Fibroblast of skin of left quadriceps (primary cell): ENCODE results near the gene L3MBTL3.

ENCODE experiments used
- DNase-seq, 2 experiments: peaks; one replicate each; pipeline ENCODE4 v3.0.0-alpha.2; 2013; ENCODE audit warnings: low read depth in 2 of 2

L3MBTL3 gene

GRCh38 chr6:130027948-130028347 lies 9.6 kb downstream of the L3MBTL3 start:
- no peak for DNase-seq

GRCh38 chr6:130029163-130029562 lies 10.8 kb downstream of the L3MBTL3 start:
- no peak for DNase-seq

DNA sequence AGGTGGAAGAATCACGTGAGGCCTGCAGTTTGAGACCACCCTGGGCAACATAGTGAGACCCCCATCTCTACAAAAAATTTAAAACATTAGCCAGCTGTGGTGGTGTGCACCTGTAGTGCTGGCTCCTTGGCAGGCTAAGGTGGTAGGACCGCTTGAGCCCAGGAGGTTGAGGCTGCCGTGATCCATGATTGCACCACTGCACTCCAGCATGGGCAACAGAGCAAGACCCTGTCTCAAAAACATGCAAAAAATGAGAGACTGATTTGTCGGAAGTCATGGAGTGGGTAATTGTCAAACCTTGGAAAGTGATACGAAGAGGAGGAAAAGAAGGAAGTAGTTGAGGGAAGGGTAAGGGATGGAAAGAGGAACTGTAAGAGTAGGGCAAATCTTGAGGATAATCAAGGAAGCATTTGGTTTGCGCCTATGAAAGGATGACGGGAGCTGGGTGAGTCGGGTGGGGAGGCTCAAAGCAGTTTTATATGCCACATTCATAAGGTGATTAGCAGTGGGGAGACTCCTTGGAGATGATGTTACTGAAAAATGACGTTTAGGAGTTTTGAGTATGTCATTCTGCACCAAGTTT lies 14.5 kb downstream of the L3MBTL3 start:
- DNase-seq: no peak

DNA sequence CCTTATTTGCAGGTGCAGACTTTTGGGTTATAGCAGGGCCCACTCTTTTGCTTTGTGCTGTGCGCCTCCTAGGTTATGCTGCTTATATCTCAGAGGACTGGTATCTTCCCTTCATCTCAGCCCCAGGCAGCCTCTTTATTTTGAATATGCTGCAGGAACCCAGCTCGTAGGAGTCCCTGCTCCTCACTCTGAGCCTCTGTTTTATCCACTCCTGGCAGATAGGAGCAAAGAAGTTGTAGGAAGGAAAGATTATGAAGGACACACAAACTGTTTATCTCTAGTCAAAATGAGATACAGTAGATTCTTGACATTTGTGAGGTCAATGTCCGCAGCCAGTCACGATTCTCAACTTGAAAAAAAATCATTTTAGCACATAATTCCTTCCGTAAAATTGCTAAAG lies 15.6 kb downstream of the L3MBTL3 start:
- no peak for DNase-seq

GRCh38 chr6:130034378-130035146 lies 16.2 kb downstream of the L3MBTL3 start:
- peak; percentile 84 to 85 for DNase-seq

- DNase-seq: no peak
Measured at GRCh38 chr6:130035211-130035610, 16.8 kb downstream of the L3MBTL3 start.

GRCh38 chr6:130037207-130037811 lies 18.9 kb downstream of the L3MBTL3 start:
- no peak for DNase-seq

DNA sequence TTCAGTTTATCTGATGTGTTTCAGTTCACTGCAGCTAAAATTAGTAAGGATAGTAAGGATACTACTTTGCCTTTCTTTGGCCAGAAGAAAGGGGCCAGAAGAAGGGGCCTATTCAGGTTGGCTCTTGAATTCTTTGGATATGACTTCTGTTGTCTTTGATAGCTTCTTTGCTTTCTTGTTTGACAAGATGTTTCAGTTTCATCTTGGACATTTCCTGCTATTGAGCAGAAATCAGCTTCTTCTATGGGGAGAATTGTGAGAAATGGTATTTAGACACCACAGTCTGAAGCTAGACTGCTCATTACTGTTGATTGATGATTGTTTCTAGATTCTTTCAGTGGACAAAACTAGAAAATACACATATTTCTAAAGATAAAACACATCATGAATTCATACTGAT lies 23.2 kb downstream of the L3MBTL3 start:
- DNase-seq: no peak

DNA sequence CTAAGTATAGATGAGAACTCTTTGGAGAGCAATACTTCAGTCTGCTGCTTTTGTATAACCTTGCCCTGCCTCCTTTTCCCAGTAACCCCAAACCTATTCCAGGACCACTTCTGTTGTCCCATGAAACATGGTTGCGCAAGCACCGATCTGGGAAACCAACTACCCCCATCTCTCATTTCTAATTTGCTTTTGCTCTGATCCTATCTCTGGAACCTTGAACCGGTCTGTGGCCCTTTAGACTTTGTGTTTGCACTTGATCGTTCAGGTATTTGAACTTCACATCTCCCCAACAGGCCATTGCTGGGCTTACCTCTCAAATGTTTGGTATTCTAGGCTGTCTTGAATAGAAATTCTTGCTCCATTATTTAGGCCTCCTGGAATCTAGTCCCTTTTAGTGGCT lies 25.0 kb downstream of the L3MBTL3 start:
- no peak for DNase-seq

DNA sequence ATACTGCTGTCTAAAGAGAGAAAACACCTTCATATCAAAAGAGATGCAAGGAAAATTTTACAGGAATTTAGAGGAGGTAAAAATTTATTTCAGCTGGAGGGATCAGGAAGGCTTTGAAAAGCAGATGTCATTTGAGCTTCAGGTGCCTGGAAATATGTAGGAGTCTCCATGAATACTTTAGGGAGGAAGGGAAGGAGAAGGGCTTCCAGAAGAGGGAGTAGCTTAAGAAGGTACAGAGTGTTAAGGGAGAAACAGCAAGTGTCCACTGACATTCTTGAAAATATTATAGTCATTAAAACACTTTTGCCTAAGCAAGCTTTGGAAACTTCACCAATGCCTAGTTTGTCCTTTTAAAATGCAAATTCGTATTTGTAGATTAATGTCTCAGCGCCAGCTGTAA lies 27.2 kb downstream of the L3MBTL3 start:
- no peak for DNase-seq

- DNase-seq: peak; percentile 55 to 59
Measured at GRCh38 chr6:130046671-130047070, 28.3 kb downstream of the L3MBTL3 start.

GRCh38 chr6:130047088-130047995 lies 29.0 kb downstream of the L3MBTL3 start:
- no peak for DNase-seq

GRCh38 chr6:130050230-130050629 lies 31.8 kb downstream of the L3MBTL3 start:
- DNase-seq: no peak

GRCh38 chr6:130054725-130055124 lies 36.3 kb downstream of the L3MBTL3 start:
- DNase-seq: no peak

- no peak for DNase-seq
Measured at GRCh38 chr6:130055271-130055670, 36.9 kb downstream of the L3MBTL3 start.

DNA sequence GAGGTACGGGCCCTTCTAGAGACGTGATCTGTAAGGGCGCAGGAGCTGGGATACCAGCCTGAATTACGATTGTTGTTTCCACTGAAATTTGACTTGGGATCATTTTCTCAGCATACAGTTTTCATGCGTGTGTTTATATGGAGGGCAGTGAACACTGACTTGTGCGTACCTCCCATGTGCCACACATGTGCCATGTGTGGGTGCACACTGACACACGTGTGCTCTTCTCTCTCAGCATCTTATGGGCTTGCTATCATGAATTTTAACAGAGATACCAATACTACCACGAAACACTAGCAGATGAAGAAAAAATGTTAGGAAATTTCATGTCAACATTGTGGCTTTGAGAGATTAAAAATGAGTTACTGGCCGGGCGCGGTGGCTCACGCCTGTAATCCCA lies 39.1 kb downstream of the L3MBTL3 start:
- no peak for DNase-seq

- no peak for DNase-seq
Measured at GRCh38 chr6:130063806-130064205, 45.4 kb downstream of the L3MBTL3 start.

DNA sequence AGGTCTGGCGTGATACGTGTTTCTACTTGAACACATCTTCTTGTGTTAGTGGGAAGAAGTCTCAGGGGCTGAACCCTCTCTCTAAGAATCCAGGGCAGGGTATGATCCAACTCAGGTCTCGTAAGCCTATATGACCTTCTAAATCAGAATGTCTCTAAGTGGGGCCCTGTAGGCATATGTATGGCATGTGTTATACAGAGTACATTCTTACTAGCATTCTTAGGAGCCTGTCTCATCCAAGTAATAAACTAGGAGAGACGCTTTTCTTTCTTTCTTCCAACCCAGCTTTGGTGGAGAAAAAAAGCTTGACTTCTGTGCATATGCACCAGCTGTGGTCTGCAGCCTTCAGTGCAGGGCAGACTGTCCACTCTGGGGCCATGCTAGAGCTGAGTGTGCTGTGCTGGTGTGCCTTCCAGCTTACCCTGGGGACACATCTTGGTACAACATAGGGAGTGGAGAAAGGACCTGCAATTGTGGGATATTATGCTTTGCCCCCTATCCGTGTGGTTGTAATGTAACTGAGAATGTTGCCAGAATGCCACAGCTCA lies 47.3 kb downstream of the L3MBTL3 start:
- peak; percentile 52 to 59 for DNase-seq

- DNase-seq: no peak
Measured at GRCh38 chr6:130069485-130069884, 51.1 kb downstream of the L3MBTL3 start.

DNA sequence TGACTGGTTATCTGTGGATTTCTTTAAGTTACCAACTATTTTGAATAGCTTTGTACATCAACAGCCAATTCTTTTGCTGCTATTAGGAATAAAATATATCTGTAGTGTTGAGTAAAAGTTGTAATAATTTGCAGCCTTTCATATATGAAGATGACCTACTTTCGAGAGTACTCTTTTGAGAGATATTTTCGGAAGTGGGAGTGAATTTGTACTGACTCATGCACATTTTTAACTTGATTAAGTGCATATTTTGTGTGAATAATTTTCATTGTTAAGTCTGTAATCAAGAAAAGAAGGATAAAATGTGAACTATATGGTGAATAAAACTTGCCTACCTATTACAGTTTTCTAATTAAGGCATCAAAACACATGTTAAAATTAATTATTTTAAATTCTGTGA lies 51.9 kb downstream of the L3MBTL3 start:
- DNase-seq: peak in 1 of 2 experiments; percentile 14

DNA sequence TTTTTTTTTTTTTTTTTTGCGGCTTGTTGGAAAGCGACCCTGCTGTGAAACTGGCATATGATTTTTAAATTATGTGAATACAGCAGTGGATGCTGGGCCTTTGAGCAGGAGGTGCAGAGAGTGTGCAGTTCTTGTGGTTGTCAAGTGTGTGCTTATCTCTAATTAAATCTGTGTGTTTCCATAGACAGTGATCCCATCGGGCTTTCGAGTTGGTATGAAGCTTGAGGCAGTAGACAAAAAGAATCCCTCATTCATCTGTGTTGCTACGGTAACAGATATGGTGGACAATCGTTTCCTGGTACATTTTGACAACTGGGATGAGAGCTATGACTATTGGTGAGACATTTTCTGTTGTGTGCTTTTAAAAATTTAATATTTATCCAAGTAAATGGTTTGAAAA lies 52.4 kb downstream of the L3MBTL3 start:
- no peak for DNase-seq
